IMR-90 (cell line): ENCODE data around the gene RCL1. TPM values are rescaled to one million over a fixed set of nuclear protein-coding genes. Genes with fewer than 3 reads are reported as not detected.

Source experiments
- ATAC-seq: fragments of 200-7000 bp; cut with Tn5 transposase; 2 replicates; pipeline ENCODE4 v1.9.1; 2020; ENCODE audit warnings: low read depth, mild to moderate bottlenecking, moderate library complexity
- BruUV-seq: library from RNA; stranded (reverse); fragments of 400-500 nt; replicated peaks from 2 replicates; lab custom pipeline; 2021; lab: Mats Ljungman, UMichigan
- CTCF ChIA-PET: fragments of 300-600 bp; formaldehyde crosslinking; extraction: SDS; loops from one replicate; lab custom pipeline; 2021; ENCODE audit warnings: antibody characterized with exemption; lab: Yijun Ruan, JAX
- POLR2A ChIA-PET: fragments of 300-600 bp; sonication (Branson Sonifier 250); formaldehyde crosslinking; loops from one replicate; lab custom pipeline; 2022; ENCODE audit warnings: antibody characterized with exemption; ENCODE audit not compliant: unreplicated experiment; lab: Charles Lee
- DNase-seq: peaks from one replicate; pipeline ENCODE4 v3.0.0; 2013
- H2AFZ ChIP-seq: replicated peaks from 2 replicates; pipeline ENCODE3; 2013; ENCODE audit warnings: low read length, mild to moderate bottlenecking; ENCODE audit not compliant: poor library complexity
- H2AK5ac ChIP-seq: 2 replicates; pipeline ENCODE4 v1.6.1; 2013; ENCODE audit warnings: low read depth, low read length, inconsistent platforms
- H2AK9ac ChIP-seq: replicated peaks from 2 replicates; pipeline ENCODE3; 2013; ENCODE audit warnings: mild to moderate bottlenecking, low read depth, low read length, moderate library complexity; ENCODE audit not compliant: poor library complexity
- H2BK120ac ChIP-seq: 2 replicates; pipeline ENCODE4 v1.6.1; 2013; ENCODE audit warnings: low read depth, low read length, inconsistent platforms
- H2BK15ac ChIP-seq: 3 replicates; pipeline ENCODE4 v1.6.1; 2013; ENCODE audit warnings: low read depth, low read length, inconsistent platforms
- H2BK20ac ChIP-seq: 2 replicates; pipeline ENCODE4 v1.6.1; 2013; ENCODE audit warnings: low read depth, mild to moderate bottlenecking, inconsistent platforms, low read length, moderate library complexity
- H2BK5ac ChIP-seq: 2 replicates; pipeline ENCODE4 v1.6.1; 2013; ENCODE audit warnings: mild to moderate bottlenecking, low read depth, low read length, inconsistent platforms; ENCODE audit not compliant: poor library complexity, severe bottlenecking
- H3K14ac ChIP-seq: replicated peaks from 2 replicates; pipeline ENCODE4 v1.6.1; 2013; ENCODE audit warnings: low read depth, low read length, inconsistent platforms
- H3K18ac ChIP-seq: 2 replicates; pipeline ENCODE4 v1.6.1; 2013; ENCODE audit warnings: low read depth, low read length, control low read depth
- H3K23ac ChIP-seq: 2 replicates; pipeline ENCODE4 v1.6.1; 2013; ENCODE audit warnings: low read depth, low read length, inconsistent platforms
- H3K27ac ChIP-seq: 2 replicates; pipeline ENCODE4 v1.5.1; 2013; ENCODE audit warnings: mild to moderate bottlenecking, control low read depth, low read length; ENCODE audit not compliant: insufficient read depth
- H3K27me3 ChIP-seq: 2 replicates; pipeline ENCODE4 v1.6.1; 2013; ENCODE audit warnings: low read length; ENCODE audit not compliant: control insufficient read depth, insufficient read depth
- H3K36me3 ChIP-seq: 2 replicates; pipeline ENCODE4 v1.6.1; 2013; ENCODE audit warnings: low read length, mixed read lengths; ENCODE audit not compliant: control insufficient read depth, insufficient read depth
- H3K4ac ChIP-seq: 2 replicates; pipeline ENCODE4 v1.6.1; 2013; ENCODE audit warnings: low read depth, low read length, inconsistent platforms
- H3K4me1 ChIP-seq: 2 replicates; pipeline ENCODE4 v1.6.1; 2013; ENCODE audit warnings: low read length, mixed read lengths; ENCODE audit not compliant: control insufficient read depth, insufficient read depth
- H3K4me2 ChIP-seq: 2 replicates; pipeline ENCODE4 v1.6.1; 2013; ENCODE audit warnings: low read depth, mild to moderate bottlenecking, control low read depth, low read length, moderate library complexity
- H3K4me3 ChIP-seq: 2 replicates; pipeline ENCODE4 v1.5.1; 2013; ENCODE audit warnings: low read depth, mild to moderate bottlenecking, control low read depth, low read length, moderate library complexity; ENCODE audit not compliant: insufficient read depth
- H3K56ac ChIP-seq: 2 replicates; pipeline ENCODE4 v1.6.1; 2013; ENCODE audit warnings: low read length, inconsistent platforms; ENCODE audit not compliant: insufficient read depth; ENCODE audit errors: extremely low read depth
- H3K79me1 ChIP-seq, 2 experiments: 2 replicates each; pipeline ENCODE4 v1.6.1; 2013; ENCODE audit warnings: low read length in 2 of 2, inconsistent platforms in 1 of 2, low read depth in 1 of 2
- H3K9ac ChIP-seq: 2 replicates; pipeline ENCODE4 v1.6.1; 2013; ENCODE audit warnings: low read depth, low read length, control low read depth
- H3K9me1 ChIP-seq: 2 replicates; pipeline ENCODE4 v1.6.1; 2013; ENCODE audit warnings: low read length, inconsistent platforms; ENCODE audit not compliant: insufficient read depth
- H3K9me3 ChIP-seq: 2 replicates; pipeline ENCODE4 v1.6.1; 2013; ENCODE audit warnings: low read length; ENCODE audit not compliant: control insufficient read depth, insufficient read depth
- H4K20me1 ChIP-seq: 2 replicates; pipeline ENCODE4 v1.6.1; 2013; ENCODE audit warnings: low read length, inconsistent platforms; ENCODE audit not compliant: insufficient read depth
- H4K5ac ChIP-seq: 2 replicates; pipeline ENCODE4 v1.6.1; 2013; ENCODE audit warnings: mild to moderate bottlenecking, low read depth, low read length, control low read depth
- H4K8ac ChIP-seq, 2 experiments: 2 replicates each; pipeline ENCODE4 v1.6.1; 2013; ENCODE audit warnings: low read depth in 2 of 2, low read length in 2 of 2, control low read depth in 1 of 2, inconsistent platforms in 1 of 2
- H4K91ac ChIP-seq: 2 replicates; pipeline ENCODE4 v1.6.1; 2013; ENCODE audit warnings: low read depth, low read length, inconsistent platforms; ENCODE audit not compliant: insufficient read depth
- CHD1 ChIP-seq: IDR thresholded peaks from 2 replicates; pipeline ENCODE4 v1.6.1; 2012; ENCODE audit warnings: low read depth, low read length, improper control_type of control experiment
- WGBS, 2 experiments: methylation state at CpG; one replicate each; pipeline versions ENCODE4 v1.1.5 to v1.1.7; 2013; ENCODE audit warnings: missing lambda C conversion rate in 2 of 2; ENCODE audit not compliant: insufficient read length in 1 of 2; ENCODE audit errors: extremely low coverage in 2 of 2; 5-methylcytosine and 5-hydroxymethylcytosine counted together
- dilution Hi-C: fragments of 300-500 bp; cut with HindIII; formaldehyde crosslinking; loops from one replicate; pipeline ENCODE4 v1.14.3; 2018; ENCODE audit warnings: low sequenced_read_pairs; ENCODE audit not compliant: unreplicated experiment
- in situ Hi-C: fragments of 300-500 bp; cut with MboI; formaldehyde crosslinking; loops from 3 replicates; pipeline ENCODE4 v1.14.3; 2019; ENCODE audit warnings: low sequenced_read_pairs, inconsistent platforms, mixed read lengths
- intact Hi-C: fragments of 100-400 bp; cut with micrococcal nuclease; formaldehyde crosslinking; loops from 2 replicates; pipeline ENCODE4 v1.10.0; 2022
- polyA plus RNA-seq, 3 experiments: library from polyadenylated mRNA; depleted of rRNA; stranded (reverse); fragments of >200 nt; gene quantifications; 2 replicates each; pipeline ENCODE4 v1.2.3, GENCODE V29; 2012; ENCODE audit warnings: low replicate concordance in 1 of 3
- total RNA-seq: library from RNA; depleted of rRNA; stranded (reverse); fragments of >200 nt; gene quantifications from 2 replicates; pipeline ENCODE4 v1.2.3, GENCODE V29; 2012
- TF ChIP-seq, protein P1 (sequence below): conservative IDR thresholded peaks from 2 replicates; pipeline ENCODE4 v1.5.1; 2012; ENCODE audit warnings: mild to moderate bottlenecking, low read depth, low read length, improper control_type of control experiment

Gene RCL1
- total and polyA plus RNA-seq, 2 of the 4 experiments (the other 2 are of a cell fraction): 12.3 to 13.8 TPM

- CTCF ChIA-PET: interaction anchor here (0.8 kb wide), 1 partner anchor 9 kb away, joined by 3 read pairs; no protein-coding TSS in a partner anchor
- Histone ChIP-seq H2BK20ac (no peak overlapping the region), H3K4me3 (no peak overlapping the region), H2AK5ac (no peak overlapping the region), H3K9ac (no peak overlapping the region), H2BK5ac (no peak overlapping the region), H3K9me3 (no peaks in the 10 kb centered on the region), H3K23ac (no peak overlapping the region), H3K4ac (no peak overlapping the region), H3K27ac (no peak overlapping the region), H4K8ac (no peak overlapping the region), H3K56ac (no peak overlapping the region), H3K36me3 (no peaks in the 10 kb centered on the region), H3K9me1 (no peaks in the 10 kb centered on the region; the same call in 1 of the 2 replicates), H3K4me1 (no peaks in the 10 kb centered on the region), H2BK15ac (no peak overlapping the region), H2AK9ac (no peak overlapping the region), H4K91ac (no peak overlapping the region), H4K5ac (no peak overlapping the region), H3K18ac (no peak overlapping the region), H3K14ac (no peak overlapping the region), H3K27me3 (no peaks in the 10 kb centered on the region), H4K20me1 (no peaks in the 10 kb centered on the region), H2AFZ (no peak overlapping the region), H3K79me1 (no peaks in the 10 kb centered on the region), H2BK120ac (no peak overlapping the region), H3K4me2 (no peak overlapping the region)
- WGBS, 2 experiments: no CpG with 5 or more reads among the region's 6 CpGs
- no peak for ATAC-seq
- BruUV-seq: no TSS peak
- no peak for DNase-seq
- intact Hi-C loops (no loop called here), in situ Hi-C loops (no loop called here), dilution Hi-C loops (no loop called here)
- POLR2A ChIA-PET: no interaction called here
- TF ChIP-seq, protein P1, sequence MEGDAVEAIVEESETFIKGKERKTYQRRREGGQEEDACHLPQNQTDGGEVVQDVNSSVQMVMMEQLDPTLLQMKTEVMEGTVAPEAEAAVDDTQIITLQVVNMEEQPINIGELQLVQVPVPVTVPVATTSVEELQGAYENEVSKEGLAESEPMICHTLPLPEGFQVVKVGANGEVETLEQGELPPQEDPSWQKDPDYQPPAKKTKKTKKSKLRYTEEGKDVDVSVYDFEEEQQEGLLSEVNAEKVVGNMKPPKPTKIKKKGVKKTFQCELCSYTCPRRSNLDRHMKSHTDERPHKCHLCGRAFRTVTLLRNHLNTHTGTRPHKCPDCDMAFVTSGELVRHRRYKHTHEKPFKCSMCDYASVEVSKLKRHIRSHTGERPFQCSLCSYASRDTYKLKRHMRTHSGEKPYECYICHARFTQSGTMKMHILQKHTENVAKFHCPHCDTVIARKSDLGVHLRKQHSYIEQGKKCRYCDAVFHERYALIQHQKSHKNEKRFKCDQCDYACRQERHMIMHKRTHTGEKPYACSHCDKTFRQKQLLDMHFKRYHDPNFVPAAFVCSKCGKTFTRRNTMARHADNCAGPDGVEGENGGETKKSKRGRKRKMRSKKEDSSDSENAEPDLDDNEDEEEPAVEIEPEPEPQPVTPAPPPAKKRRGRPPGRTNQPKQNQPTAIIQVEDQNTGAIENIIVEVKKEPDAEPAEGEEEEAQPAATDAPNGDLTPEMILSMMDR: no peak
- no peak for TF ChIP-seq CHD1
Observed at GRCh38 chr9:4886698-4887097, 94.0 kb downstream of the RCL1 start.
